Vagina (tissue), 2 donors: Measurements from ENCODE around the gene MGAT4D. TPM values are rescaled to one million over a fixed set of nuclear protein-coding genes. Genes with fewer than 3 reads are reported as not detected.
"Not testable (repeated sequence)": the region's sequence is repeated elsewhere in the genome, so short reads cannot be mapped to it uniquely, and the experiment has no call there.

ENCODE experiments used
- DNase-seq, 2 donors: peaks; one replicate each; pipeline ENCODE4 v3.0.0-alpha.2; 2017; ENCODE audit errors: extremely low spot score in 2 of 2
- H3K27ac ChIP-seq: fragments of 200-600 bp; sonication (generic); one replicate; pipeline ENCODE4 v1.5.1; 2019
- H3K27me3 ChIP-seq: fragments of 200-600 bp; sonication (generic); one replicate; pipeline ENCODE4 v1.5.1; 2019
- H3K36me3 ChIP-seq, 2 donors: fragments of 200-600 bp; sonication (generic); one replicate each; pipeline ENCODE4 v1.5.1; 2017 to 2019
- H3K4me1 ChIP-seq: fragments of 200-600 bp; sonication (generic); one replicate; pipeline ENCODE4 v1.5.1; 2019
- H3K4me3 ChIP-seq, 2 donors: fragments of 200-600 bp; sonication (generic); 1 replicate in 1 of 2; 2 replicates in 1 of 2; pipeline ENCODE4 v1.5.1; 2016 to 2019
- H3K9me3 ChIP-seq: fragments of 200-600 bp; sonication (generic); one replicate; pipeline ENCODE4 v1.5.1; 2019
- CTCF ChIP-seq, 3 experiments: fragments of 450-650 bp in 2 of 3; fragments of 200-600 bp in 1 of 3; sonication (generic) in 1 of 3; IDR thresholded peaks; one replicate each; pipeline ENCODE4 v1.5.1; 2017 to 2019; ENCODE audit warnings: antibody characterized with exemption in 3 of 3, mild to moderate bottlenecking in 2 of 3, moderate library complexity in 2 of 3
- POLR2A ChIP-seq, 2 donors: fragments of 450-650 bp; IDR thresholded peaks; one replicate each; pipeline ENCODE4 v1.6.1; 2017; ENCODE audit warnings: antibody characterized with exemption in 2 of 2, mild to moderate bottlenecking in 2 of 2, moderate library complexity in 2 of 2
- POLR2AphosphoS5 ChIP-seq, 2 donors: sonication (generic); formaldehyde crosslinking; IDR thresholded peaks; one replicate each; pipeline ENCODE4 v1.9.0; 2017; ENCODE audit warnings: antibody characterized with exemption in 2 of 2, mild to moderate bottlenecking in 2 of 2, low read depth in 1 of 2; ENCODE audit not compliant: insufficient read depth in 1 of 2
- intact Hi-C: fragments of 100-400 bp; cut with DNase I; formaldehyde crosslinking; loops from one replicate; pipeline ENCODE4 v1.15.1; 2023
- total RNA-seq: library from RNA; depleted of rRNA; stranded (reverse); fragments of >200 nt; gene quantifications from one replicate; pipeline ENCODE4 v1.2.3, GENCODE V29; 2016

Gene MGAT4D
- total RNA-seq, 1 donor from 2014 or later = not detected

GRCh38 chr4:140426610-140427105, 71.4 kb downstream of the MGAT4D start:
- Histone ChIP-seq H3K36me3 (no peaks in the 10 kb centered on the region), H3K4me1 (peaks cover 15% of the 10 kb centered on the region), H3K27ac (no peak overlapping the region), H3K9me3 (no peaks in the 10 kb centered on the region), H3K27me3 (peaks cover 3% of the 10 kb centered on the region), H3K4me3 (peak overlapping the region; percentile 45 to 56)
- no peak for TF ChIP-seq POLR2A (IDR thresholded peaks at IDR 0.05)
- TF ChIP-seq POLR2AphosphoS5 (IDR thresholded peaks at IDR 0.05; ENCODE audit: insufficient read depth in 1 of 2, low read depth in 1 of 2) = no peak
- no peak for TF ChIP-seq CTCF (IDR thresholded peaks at IDR 0.05)
- no peak for DNase-seq
- intact Hi-C loops = no loop called here

GRCh38 chr4:140423106-140423505, 75.0 kb downstream of the MGAT4D start:
- Histone ChIP-seq H3K27ac (no peak overlapping the region), H3K27me3 (peaks cover 3% of the 10 kb centered on the region), H3K36me3 (no peaks in the 10 kb centered on the region), H3K9me3 (no peaks in the 10 kb centered on the region), H3K4me1 (peaks cover 15% of the 10 kb centered on the region), H3K4me3 (no peak overlapping the region)
- intact Hi-C loops = no loop called here
- no peak for DNase-seq
- TF ChIP-seq POLR2AphosphoS5 (IDR thresholded peaks at IDR 0.05; ENCODE audit: insufficient read depth in 1 of 2, low read depth in 1 of 2) = no peak
- TF ChIP-seq CTCF (IDR thresholded peaks at IDR 0.05) = no peak

- H3K4me1 ChIP-seq, H3K27me3 ChIP-seq, H3K9me3 ChIP-seq, H3K27ac ChIP-seq, intact Hi-C loops, H3K36me3 ChIP-seq, DNase-seq, H3K4me3 ChIP-seq: not testable (repeated sequence)
Measured at GRCh38 chr4:140413130-140413969, 84.7 kb downstream of the MGAT4D start.

GRCh38 chr4:140408974-140409373, 89.1 kb downstream of the MGAT4D start:
- Histone ChIP-seq H3K4me3 (no peak overlapping the region), H3K9me3 (no peaks in the 10 kb centered on the region), H3K27ac (no peak overlapping the region), H3K36me3 (no peaks in the 10 kb centered on the region), H3K4me1 (no peaks in the 10 kb centered on the region), H3K27me3 (no peaks in the 10 kb centered on the region)
- intact Hi-C loops = no loop called here
- TF ChIP-seq CTCF (IDR thresholded peaks at IDR 0.05) (no peak), POLR2A (IDR thresholded peaks at IDR 0.05) (no peak), POLR2AphosphoS5 (IDR thresholded peaks at IDR 0.05; ENCODE audit: insufficient read depth in 1 of 2, low read depth in 1 of 2) (no peak)
- no peak for DNase-seq

GRCh38 chr4:140406292-140406691, 91.8 kb downstream of the MGAT4D start:
- intact Hi-C loops = no loop called here
- TF ChIP-seq POLR2AphosphoS5 (IDR thresholded peaks at IDR 0.05; ENCODE audit: insufficient read depth in 1 of 2, low read depth in 1 of 2) (no peak), POLR2A (IDR thresholded peaks at IDR 0.05) (no peak), CTCF (IDR thresholded peaks at IDR 0.05) (no peak)
- no peaks in the 10 kb centered on the region for H3K27me3 ChIP-seq
- H3K4me3 ChIP-seq = no peak overlapping the region
- no peaks in the 10 kb centered on the region for H3K36me3 ChIP-seq
- H3K9me3 ChIP-seq = no peaks in the 10 kb centered on the region
- H3K4me1 ChIP-seq = no peaks in the 10 kb centered on the region
- no peak overlapping the region for H3K27ac ChIP-seq
- DNase-seq = no peak
